Testis (tissue), 2 donors: ENCODE data around the gene CCDC177.

ENCODE experiments used
- CTCF ChIP-seq, 3 experiments: fragments of 450-650 bp in 2 of 3; fragments of 200-600 bp in 1 of 3; sonication (generic) in 1 of 3; IDR thresholded peaks; one replicate each; pipeline ENCODE4 v1.5.1; 2016 to 2019; ENCODE audit warnings: antibody characterized with exemption in 3 of 3, mild to moderate bottlenecking in 2 of 3, moderate library complexity in 1 of 3
- POLR2A ChIP-seq: fragments of 450-650 bp; IDR thresholded peaks from one replicate; pipeline ENCODE4 v1.6.1; 2017; ENCODE audit warnings: antibody characterized with exemption, mild to moderate bottlenecking, moderate library complexity

- TF ChIP-seq CTCF (IDR thresholded peaks at IDR 0.05) (no peak), POLR2A (no peak)
Observed at GRCh38 chr14:69613312-69614073, 38.8 kb upstream of the CCDC177 start.
